Parathyroid adenoma (tissue), 2 donors: ENCODE results near the gene ASS1.

Source experiments
- H2AFZ ChIP-seq: fragments of 300-600 bp; sonication (generic); one replicate; pipeline ENCODE4 v1.7.0; 2017; ENCODE audit warnings: antibody characterized with exemption, mild to moderate bottlenecking
- H3K27ac ChIP-seq: fragments of 300-600 bp; sonication (generic); one replicate; pipeline ENCODE4 v1.7.0; 2017
- H3K27me3 ChIP-seq: fragments of 300-600 bp; sonication (generic); one replicate; pipeline ENCODE4 v1.7.0; 2017; ENCODE audit warnings: low read length; ENCODE audit not compliant: control insufficient read depth, insufficient read depth
- H3K36me3 ChIP-seq: fragments of 300-600 bp; sonication (generic); one replicate; pipeline ENCODE4 v1.7.0; 2017; ENCODE audit warnings: low read length; ENCODE audit not compliant: control insufficient read depth, insufficient read depth
- H3K4me1 ChIP-seq: fragments of 300-600 bp; sonication (generic); one replicate; pipeline ENCODE4 v1.7.0; 2017; ENCODE audit warnings: control low read depth
- H3K4me2 ChIP-seq: fragments of 300-600 bp; sonication (generic); one replicate; pipeline ENCODE4 v1.7.0; 2017; ENCODE audit warnings: low read length
- H3K4me3 ChIP-seq: fragments of 300-600 bp; sonication (generic); one replicate; pipeline ENCODE4 v1.7.0; 2017; ENCODE audit warnings: low read depth, low read length
- H3K79me2 ChIP-seq: fragments of 300-600 bp; sonication (generic); one replicate; pipeline ENCODE4 v1.7.0; 2017; ENCODE audit warnings: control low read depth
- H3K9ac ChIP-seq: fragments of 300-600 bp; sonication (generic); one replicate; pipeline ENCODE4 v1.7.0; 2017; ENCODE audit warnings: mild to moderate bottlenecking
- H3K9me3 ChIP-seq: fragments of 300-600 bp; sonication (generic); one replicate; pipeline ENCODE4 v1.7.0; 2017; ENCODE audit warnings: low read length; ENCODE audit not compliant: control insufficient read depth
- TF ChIP-seq, protein P1 (sequence below): fragments of 300-600 bp; sonication (generic); IDR thresholded peaks from one replicate; pipeline ENCODE4 v1.7.0; 2017; ENCODE audit warnings: antibody characterized with exemption, mild to moderate bottlenecking
- donor health status: primary hyperparathyroidism.

The ASS1 gene

DNA sequence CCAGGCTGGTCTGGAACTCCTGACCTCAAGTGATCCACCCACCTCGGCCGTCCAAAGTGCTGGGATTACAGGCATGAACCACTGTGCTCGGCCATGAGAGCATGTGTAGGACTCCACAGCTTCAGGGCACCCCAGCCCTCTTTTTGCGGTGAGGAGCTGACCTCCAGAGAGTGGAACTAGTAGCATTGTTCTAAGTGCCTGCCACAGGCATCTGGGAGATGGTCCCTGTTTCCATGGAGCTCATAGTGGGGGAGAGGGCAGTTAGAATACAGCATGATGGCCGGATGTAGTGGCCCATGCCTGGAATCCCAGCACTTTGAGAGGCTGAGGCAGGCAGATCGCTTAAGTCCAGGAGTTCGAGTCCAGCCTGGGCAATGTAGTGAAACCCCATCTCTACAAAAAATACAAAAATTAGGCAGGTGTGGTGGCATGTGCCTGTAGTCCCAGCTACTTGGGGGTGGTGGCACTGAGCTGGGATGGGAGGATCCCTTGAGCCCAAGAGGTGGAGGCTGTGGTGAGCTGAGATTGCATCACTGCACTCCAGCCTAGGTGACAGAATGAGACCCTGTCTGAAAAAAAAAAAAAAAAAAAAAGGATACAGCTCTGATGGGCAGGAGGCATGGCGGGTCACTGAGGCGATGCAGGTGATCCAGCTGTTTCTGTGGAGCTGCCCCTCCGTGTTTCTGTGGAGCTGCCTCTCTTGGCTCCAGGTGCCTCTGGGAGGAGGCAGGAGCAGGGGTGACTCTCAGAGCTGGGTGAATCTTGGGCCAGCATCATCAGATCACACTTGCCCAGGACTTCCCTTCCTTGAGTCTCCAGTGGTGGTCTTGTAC is 4.2 kb downstream of the ASS1 start:
- no peaks in the 10 kb centered on the region for H3K79me2 ChIP-seq
- no peak overlapping the region for H3K9ac ChIP-seq
- H3K27ac ChIP-seq, result no peak overlapping the region
- TF ChIP-seq, protein P1, sequence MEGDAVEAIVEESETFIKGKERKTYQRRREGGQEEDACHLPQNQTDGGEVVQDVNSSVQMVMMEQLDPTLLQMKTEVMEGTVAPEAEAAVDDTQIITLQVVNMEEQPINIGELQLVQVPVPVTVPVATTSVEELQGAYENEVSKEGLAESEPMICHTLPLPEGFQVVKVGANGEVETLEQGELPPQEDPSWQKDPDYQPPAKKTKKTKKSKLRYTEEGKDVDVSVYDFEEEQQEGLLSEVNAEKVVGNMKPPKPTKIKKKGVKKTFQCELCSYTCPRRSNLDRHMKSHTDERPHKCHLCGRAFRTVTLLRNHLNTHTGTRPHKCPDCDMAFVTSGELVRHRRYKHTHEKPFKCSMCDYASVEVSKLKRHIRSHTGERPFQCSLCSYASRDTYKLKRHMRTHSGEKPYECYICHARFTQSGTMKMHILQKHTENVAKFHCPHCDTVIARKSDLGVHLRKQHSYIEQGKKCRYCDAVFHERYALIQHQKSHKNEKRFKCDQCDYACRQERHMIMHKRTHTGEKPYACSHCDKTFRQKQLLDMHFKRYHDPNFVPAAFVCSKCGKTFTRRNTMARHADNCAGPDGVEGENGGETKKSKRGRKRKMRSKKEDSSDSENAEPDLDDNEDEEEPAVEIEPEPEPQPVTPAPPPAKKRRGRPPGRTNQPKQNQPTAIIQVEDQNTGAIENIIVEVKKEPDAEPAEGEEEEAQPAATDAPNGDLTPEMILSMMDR, result no peak
- H3K36me3 ChIP-seq, result no peaks in the 10 kb centered on the region
- H3K27me3 ChIP-seq, result no peaks in the 10 kb centered on the region
- no peak overlapping the region for H3K4me2 ChIP-seq
- H3K9me3 ChIP-seq, result no peaks in the 10 kb centered on the region
- H3K4me3 ChIP-seq, result no peak overlapping the region
- peaks cover 19% of the 10 kb centered on the region for H3K4me1 ChIP-seq
- no peak overlapping the region for H2AFZ ChIP-seq

DNA sequence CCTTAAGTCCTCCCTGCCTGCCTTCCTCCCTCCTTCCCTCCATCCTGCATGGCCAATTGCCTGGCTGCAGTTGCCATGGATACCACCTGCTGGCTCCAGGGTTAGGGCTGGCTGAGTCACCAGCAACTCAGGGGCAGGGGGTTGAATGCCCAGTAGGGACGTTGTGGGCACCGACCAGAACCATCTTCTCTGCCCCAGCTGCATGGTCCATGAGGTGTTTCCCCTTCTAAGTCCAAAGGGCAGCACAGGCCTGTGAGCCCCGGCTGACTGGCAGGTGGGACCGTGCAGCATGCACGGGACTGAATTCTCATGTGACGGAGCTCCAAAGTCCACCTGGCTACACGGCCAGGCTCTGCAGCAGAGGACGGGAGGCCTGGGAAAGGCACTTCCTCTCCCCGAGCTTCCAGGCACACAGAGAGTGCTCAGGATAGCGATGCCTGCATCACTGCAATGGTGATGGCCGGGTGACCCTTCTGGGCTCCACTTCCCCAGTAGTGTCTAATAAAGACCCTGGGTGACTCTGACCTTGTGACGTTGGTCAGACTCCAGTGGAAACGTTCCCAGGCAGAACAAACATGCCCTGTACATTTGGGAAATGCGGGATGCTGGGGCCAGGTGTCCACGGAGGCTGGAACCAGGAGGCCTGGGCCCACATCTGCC is 5.7 kb downstream of the ASS1 start:
- H2AFZ ChIP-seq, result no peak overlapping the region
- TF ChIP-seq, protein P1, result no peak
- H3K36me3 ChIP-seq, result no peaks in the 10 kb centered on the region
- no peaks in the 10 kb centered on the region for H3K27me3 ChIP-seq
- no peak overlapping the region for H3K27ac ChIP-seq
- H3K9me3 ChIP-seq, result no peaks in the 10 kb centered on the region
- peaks cover 19% of the 10 kb centered on the region for H3K4me1 ChIP-seq
- no peaks in the 10 kb centered on the region for H3K79me2 ChIP-seq
- no peak overlapping the region for H3K9ac ChIP-seq
- no peak overlapping the region for H3K4me3 ChIP-seq
- H3K4me2 ChIP-seq, result no peak overlapping the region

DNA sequence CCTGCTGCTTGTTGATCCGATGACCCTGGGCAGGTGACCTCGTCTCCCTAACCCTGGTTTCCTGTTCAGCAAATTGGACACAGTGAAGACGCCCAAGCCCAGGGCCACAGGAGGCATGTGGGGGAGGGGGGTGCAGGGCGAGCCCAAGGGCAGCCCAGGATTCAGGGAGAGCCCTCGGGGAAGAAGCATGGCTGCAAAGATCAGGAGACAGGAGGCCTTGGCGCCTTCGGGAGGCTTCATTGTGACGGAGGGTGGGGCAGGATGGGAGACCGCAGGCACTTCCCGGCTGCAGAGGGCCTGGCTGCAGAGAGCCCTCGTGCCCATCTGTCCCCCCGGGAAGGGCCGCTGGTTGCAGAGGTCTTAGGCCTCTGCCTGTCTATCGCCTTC is 6.2 kb downstream of the ASS1 start:
- Histone ChIP-seq H3K27me3 (no peaks in the 10 kb centered on the region), H3K9me3 (no peaks in the 10 kb centered on the region), H3K4me2 (peak overlapping the region; percentile 5), H3K79me2 (no peaks in the 10 kb centered on the region), H3K4me3 (no peak overlapping the region), H3K36me3 (no peaks in the 10 kb centered on the region), H3K9ac (no peak overlapping the region), H3K4me1 (peaks cover 19% of the 10 kb centered on the region), H3K27ac (peak overlapping the region; percentile 67), H2AFZ (no peak overlapping the region)
- TF ChIP-seq, protein P1, result no peak

DNA sequence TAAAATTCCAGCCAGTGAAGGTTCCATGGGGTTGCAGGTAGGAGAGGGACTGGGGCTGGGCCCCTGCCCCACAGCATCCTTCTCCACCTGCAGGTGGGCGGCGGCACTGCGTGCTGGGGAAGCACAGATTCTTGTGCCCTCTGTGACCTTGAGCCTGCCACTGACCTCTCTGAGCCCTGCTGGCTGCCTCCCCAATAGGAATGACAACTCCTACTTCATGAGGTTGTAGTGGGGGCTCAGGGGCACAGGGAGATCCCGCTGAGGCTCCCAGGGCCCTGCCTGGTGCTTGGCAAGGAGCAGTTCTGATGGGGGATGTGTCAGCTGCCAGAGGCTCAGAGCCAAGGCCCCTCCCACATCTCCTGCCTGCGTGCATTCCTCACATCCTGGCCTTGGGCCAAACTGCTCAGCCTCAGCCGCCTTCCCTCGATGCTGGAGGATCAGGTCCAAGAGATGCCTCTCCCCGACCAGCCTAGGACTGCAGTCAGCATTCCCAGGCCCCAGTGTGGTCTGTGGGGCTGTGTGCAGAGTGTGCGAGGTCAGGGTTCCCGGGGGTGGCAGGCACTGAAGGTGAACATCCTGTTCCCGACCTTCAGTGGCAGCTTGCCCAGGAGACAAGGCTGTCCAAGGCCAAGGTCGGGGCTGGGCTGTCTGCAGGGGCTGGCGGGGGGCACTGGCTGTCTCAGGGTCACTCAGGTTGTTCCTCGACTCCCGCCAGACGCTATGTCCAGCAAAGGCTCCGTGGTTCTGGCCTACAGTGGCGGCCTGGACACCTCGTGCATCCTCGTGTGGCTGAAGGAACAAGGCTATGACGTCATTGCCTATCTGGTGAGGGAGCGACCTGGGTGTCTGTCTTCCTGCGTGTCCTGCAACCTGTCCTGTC is 7.0 kb downstream of the ASS1 start:
- H2AFZ ChIP-seq, result peak overlapping the region; percentile 33
- no peaks in the 10 kb centered on the region for H3K27me3 ChIP-seq
- no peaks in the 10 kb centered on the region for H3K36me3 ChIP-seq
- H3K9me3 ChIP-seq, result no peaks in the 10 kb centered on the region
- H3K79me2 ChIP-seq, result no peaks in the 10 kb centered on the region
- no peak overlapping the region for H3K4me3 ChIP-seq
- H3K9ac ChIP-seq, result no peak overlapping the region
- H3K4me1 ChIP-seq, result peaks cover 19% of the 10 kb centered on the region
- peak overlapping the region; percentile 67 for H3K27ac ChIP-seq
- TF ChIP-seq, protein P1, result peak; percentile 38
- peak overlapping the region; percentile 5 for H3K4me2 ChIP-seq
